T-helper 2 cell treated with Interferon-gamma antibody and Interleukin-4, amounts not matched to agents 100 ng/mL and 5 ng/mL, for 36 hours (primary cell): Measurements from ENCODE around the gene SCARF2. TPM values are rescaled to one million over a fixed set of nuclear protein-coding genes. Genes with fewer than 3 reads are reported as not detected.

Experiments used
- total RNA-seq: library from RNA; stranded (reverse); gene quantifications from 2 replicates; pipeline ENCODE4 v1.2.3, GENCODE V29; 2022

The SCARF2 gene
- total RNA-seq, 1 donor from 2014 or later, result 1.1 TPM

Other genes with a start within 250 kb of the SCARF2 start
- 1.5 and 1.9 TPM in 2 replicates for gene RTN4R, start 169.5 kb downstream of the SCARF2 start, total RNA-seq
- 48.5 and 53.3 TPM in 2 replicates for gene DGCR6L, start 117.8 kb downstream of the SCARF2 start, total RNA-seq
- gene ZNF74, start 43.7 kb downstream of the SCARF2 start, total RNA-seq, result 8.9 and 10.7 TPM in 2 replicates
- gene KLHL22, start 58.0 kb upstream of the SCARF2 start, total RNA-seq, result 45.7 and 52.1 TPM in 2 replicates
- 148 and 149 TPM in 2 replicates for gene MED15, start 69.8 kb upstream of the SCARF2 start, total RNA-seq